Neutrophil (primary cell): Measurements from ENCODE around the gene TUBAL3.

Source experiments
- H3K27ac ChIP-seq: fragments of 200-600 bp; sonication (generic); 2 replicates; pipeline ENCODE4 v1.5.1; 2016; ENCODE audit warnings: mild to moderate bottlenecking, moderate library complexity
- H3K27me3 ChIP-seq: fragments of 200-600 bp; sonication (generic); 2 replicates; pipeline ENCODE4 v1.6.0; 2016; ENCODE audit warnings: mild to moderate bottlenecking
- H3K36me3 ChIP-seq: fragments of 200-600 bp; sonication (generic); 2 replicates; pipeline ENCODE4 v1.5.1; 2017
- H3K4me1 ChIP-seq, 2 experiments: fragments of 200-600 bp in 1 of 2; sonication (generic) in 1 of 2; 1 replicate in 1 of 2; 2 replicates in 1 of 2; pipeline versions ENCODE4 v1.5.1 to v1.6.1; 2013 to 2016; ENCODE audit warnings: low read depth in 1 of 2, low read length in 1 of 2, mild to moderate bottlenecking in 1 of 2, moderate library complexity in 1 of 2; ENCODE audit not compliant: control insufficient read depth in 1 of 2, insufficient read depth in 1 of 2
- H3K4me3 ChIP-seq, 2 experiments: fragments of 200-600 bp in 1 of 2; sonication (generic) in 1 of 2; 1 replicate in 1 of 2; 2 replicates in 1 of 2; pipeline ENCODE4 v1.5.1; 2013 to 2016; ENCODE audit warnings: low read depth in 1 of 2, low read length in 1 of 2, mild to moderate bottlenecking in 1 of 2, moderate library complexity in 1 of 2
- H3K9me3 ChIP-seq: fragments of 200-600 bp; sonication (generic); 2 replicates; pipeline ENCODE4 v1.5.1; 2016
- TF ChIP-seq, protein P1 (sequence below): fragments of 200-600 bp; sonication (generic); IDR thresholded peaks from 2 replicates; pipeline ENCODE4 v1.5.1; 2016; ENCODE audit warnings: antibody characterized with exemption

The TUBAL3 gene

DNA sequence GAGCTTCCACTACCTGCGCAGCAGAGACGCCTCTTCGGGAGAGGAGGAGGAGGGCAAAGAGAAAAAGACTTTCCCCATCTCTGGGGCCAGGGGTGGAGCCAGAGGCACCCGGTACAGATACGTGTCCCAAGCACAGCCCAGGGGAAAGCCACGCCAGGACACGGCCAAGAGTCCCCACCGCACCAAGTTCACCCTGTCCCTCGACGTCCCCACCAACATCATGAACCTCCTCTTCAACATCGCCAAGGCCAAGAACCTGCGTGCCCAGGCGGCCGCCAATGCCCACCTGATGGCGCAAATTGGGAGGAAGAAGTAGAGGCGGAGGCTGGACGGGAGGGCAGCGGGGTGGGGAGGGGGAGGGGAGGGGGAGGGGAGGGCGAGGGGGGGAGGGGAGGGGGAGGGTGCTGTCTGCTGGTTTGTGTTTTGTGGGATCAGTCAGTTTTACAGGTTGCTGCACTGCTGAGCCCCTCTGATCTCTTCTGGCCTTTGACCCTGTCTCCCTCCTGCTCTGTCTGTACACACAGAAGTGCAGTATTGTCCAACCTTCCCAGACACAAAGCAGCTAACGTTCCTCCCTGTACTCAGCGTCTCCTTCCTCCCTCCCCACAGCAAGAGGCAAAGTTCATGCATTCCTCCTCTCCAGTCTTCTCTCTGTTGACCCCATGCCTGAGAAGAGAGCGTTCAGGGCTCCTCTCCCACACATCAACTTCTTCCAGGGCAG lies 30.6 kb downstream of the TUBAL3 start:
- H3K27ac ChIP-seq: no peak overlapping the region
- H3K27me3 ChIP-seq: no peaks in the 10 kb centered on the region
- H3K4me3 ChIP-seq: no peak overlapping the region
- no peaks in the 10 kb centered on the region for H3K36me3 ChIP-seq
- no peaks in the 10 kb centered on the region for H3K4me1 ChIP-seq
- TF ChIP-seq, protein P1, sequence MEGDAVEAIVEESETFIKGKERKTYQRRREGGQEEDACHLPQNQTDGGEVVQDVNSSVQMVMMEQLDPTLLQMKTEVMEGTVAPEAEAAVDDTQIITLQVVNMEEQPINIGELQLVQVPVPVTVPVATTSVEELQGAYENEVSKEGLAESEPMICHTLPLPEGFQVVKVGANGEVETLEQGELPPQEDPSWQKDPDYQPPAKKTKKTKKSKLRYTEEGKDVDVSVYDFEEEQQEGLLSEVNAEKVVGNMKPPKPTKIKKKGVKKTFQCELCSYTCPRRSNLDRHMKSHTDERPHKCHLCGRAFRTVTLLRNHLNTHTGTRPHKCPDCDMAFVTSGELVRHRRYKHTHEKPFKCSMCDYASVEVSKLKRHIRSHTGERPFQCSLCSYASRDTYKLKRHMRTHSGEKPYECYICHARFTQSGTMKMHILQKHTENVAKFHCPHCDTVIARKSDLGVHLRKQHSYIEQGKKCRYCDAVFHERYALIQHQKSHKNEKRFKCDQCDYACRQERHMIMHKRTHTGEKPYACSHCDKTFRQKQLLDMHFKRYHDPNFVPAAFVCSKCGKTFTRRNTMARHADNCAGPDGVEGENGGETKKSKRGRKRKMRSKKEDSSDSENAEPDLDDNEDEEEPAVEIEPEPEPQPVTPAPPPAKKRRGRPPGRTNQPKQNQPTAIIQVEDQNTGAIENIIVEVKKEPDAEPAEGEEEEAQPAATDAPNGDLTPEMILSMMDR: no peak
- no peaks in the 10 kb centered on the region for H3K9me3 ChIP-seq

DNA sequence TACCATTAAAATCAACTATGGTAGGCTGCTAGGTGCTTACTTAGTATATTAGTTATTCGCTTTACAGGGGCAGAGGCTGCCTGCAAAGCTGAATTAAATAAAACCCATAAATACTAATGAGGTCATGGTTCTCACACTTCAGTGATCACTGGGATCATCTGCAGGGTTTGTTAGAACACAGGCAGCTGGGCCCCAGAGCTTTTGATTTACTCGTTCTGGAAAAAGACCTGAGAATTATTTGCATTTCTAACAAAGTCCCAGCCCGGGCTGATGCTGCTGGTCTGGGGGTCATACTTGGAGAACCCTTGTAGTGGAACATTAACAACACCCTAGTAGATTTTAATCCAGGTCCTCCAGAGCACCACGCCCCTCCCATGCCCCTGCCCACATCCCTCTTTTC lies 31.3 kb downstream of the TUBAL3 start:
- H3K36me3 ChIP-seq: no peaks in the 10 kb centered on the region
- no peak overlapping the region for H3K4me3 ChIP-seq
- H3K27me3 ChIP-seq: no peaks in the 10 kb centered on the region
- no peak overlapping the region for H3K27ac ChIP-seq
- H3K4me1 ChIP-seq: no peaks in the 10 kb centered on the region
- H3K9me3 ChIP-seq: no peaks in the 10 kb centered on the region
- TF ChIP-seq, protein P1: no peak

DNA sequence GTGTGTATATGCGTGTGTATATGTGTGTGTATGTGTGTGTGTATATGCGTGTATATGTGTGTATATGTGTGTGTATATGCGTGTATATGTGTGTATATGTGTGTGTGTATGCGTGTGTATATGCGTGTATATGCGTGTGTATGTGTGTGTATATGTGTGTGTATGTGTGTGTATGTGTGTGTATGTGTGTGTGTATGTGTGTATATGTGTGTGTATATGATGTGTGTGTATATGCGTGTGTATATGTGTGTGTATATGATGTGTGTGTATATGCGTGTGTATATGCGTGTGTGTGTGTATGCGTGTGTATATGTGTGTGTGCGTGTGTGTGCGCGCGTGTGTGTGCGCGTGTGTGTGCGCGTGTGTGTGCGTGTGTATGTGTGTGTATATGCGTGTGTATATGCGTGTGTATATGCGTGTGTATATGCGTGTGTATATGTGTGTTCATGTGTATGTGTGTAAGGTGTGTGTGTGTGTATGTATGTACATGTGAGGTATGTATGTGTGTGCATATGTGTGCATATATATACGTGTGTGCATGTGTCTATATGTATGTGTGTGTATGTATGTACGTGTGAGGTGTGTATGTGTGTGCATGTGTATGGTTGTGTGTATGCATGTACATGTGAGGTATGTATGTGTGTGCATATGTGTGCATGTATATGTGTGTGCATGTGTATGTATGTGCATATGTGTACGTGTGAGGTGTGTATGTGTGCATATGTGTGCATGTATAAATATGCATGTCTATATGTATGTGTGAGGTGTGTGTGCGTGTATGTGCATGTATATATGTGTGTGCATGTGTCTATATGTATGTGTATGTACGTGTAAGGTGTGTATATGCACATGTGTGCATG lies 33.9 kb downstream of the TUBAL3 start:
- Histone ChIP-seq H3K36me3 (no peaks in the 10 kb centered on the region), H3K4me1 (no peaks in the 10 kb centered on the region), H3K27me3 (peaks cover 11% of the 10 kb centered on the region), H3K27ac (no peak overlapping the region), H3K9me3 (no peaks in the 10 kb centered on the region), H3K4me3 (no peak overlapping the region)
- TF ChIP-seq, protein P1: no peak

DNA sequence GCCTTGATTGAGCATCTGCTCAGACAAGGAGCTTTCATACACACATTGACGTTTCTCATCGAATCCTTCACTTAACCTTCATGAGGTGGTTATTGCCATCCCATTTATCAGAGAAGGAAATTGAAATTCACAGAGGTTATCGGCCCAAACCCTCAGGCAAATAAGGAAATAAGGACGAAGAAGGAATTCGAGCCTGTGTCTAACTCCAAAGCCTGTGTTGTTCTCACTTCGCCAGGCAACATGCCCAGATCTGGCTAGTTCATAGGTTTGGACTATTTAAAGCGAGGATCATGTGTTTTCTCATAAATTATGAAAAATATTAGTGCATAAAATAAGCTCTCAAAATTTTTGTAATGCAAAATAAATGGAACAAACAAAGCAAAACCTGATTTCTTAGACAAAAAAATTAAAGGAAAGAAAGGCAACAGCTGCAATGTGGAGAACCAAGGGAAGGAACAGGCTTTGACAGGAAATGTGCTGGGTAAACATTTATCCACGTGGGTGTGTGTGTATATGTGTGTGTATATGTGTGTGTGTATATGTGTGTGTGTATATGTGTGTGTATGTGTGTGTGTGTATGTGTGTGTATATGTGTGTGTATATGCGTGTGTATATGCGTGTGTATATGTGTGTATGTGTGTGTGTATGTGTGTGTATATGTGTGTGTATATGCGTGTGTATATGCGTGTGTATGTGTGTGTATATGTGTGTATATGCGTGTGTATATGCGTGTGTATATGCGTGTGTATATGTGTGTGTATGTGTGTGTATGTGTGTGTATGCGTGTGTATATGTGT lies 35.1 kb downstream of the TUBAL3 start:
- TF ChIP-seq, protein P1: no peak
- Histone ChIP-seq H3K4me3 (no peak overlapping the region), H3K27me3 (peaks cover 19% of the 10 kb centered on the region), H3K4me1 (no peaks in the 10 kb centered on the region), H3K27ac (no peak overlapping the region), H3K9me3 (no peaks in the 10 kb centered on the region), H3K36me3 (no peaks in the 10 kb centered on the region)

DNA sequence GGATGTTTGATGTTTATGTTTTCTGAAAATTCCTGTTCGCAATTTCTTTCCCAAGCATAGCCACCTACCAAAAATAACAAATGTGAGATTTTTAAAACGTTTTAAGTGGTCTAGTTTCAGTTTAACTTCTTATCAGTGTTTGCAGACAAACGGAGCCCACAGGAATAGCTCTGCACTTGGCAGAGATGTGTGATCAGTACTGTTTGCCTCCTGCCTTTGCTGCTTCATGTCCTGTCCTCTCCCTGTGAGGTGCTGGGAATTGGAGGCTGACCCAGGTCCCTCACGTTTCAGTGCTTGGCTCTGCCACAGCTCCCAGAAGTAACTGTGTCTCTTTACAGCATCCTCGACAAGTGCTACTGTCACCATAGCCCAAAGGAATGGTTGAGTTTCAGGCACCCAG lies 38.7 kb downstream of the TUBAL3 start:
- Histone ChIP-seq H3K27ac (no peak overlapping the region), H3K27me3 (peaks cover 25% of the 10 kb centered on the region), H3K4me3 (no peak overlapping the region), H3K36me3 (no peaks in the 10 kb centered on the region), H3K9me3 (no peaks in the 10 kb centered on the region), H3K4me1 (no peaks in the 10 kb centered on the region)
- TF ChIP-seq, protein P1: no peak
